HG03159 (cell line): ENCODE results near the gene SLC22A2.

Experiments
- ATAC-seq: cut with Tn5 transposase; IDR thresholded peaks from one replicate; pipeline ENCODE4 v1.9.1; 2021; ENCODE audit warnings: mild to moderate bottlenecking, moderate library complexity; ENCODE audit not compliant: unreplicated experiment

The SLC22A2 gene

GRCh38 chr6:160274871-160275510 is 16.4 kb upstream of the SLC22A2 start:
- ATAC-seq: no peak

GRCh38 chr6:160273750-160274149 is 15.1 kb upstream of the SLC22A2 start:
- ATAC-seq: no peak

GRCh38 chr6:160273196-160273595 is 14.6 kb upstream of the SLC22A2 start:
- no peak for ATAC-seq

- ATAC-seq: no peak
Measured at GRCh38 chr6:160272707-160273106, 14.1 kb upstream of the SLC22A2 start.

GRCh38 chr6:160270347-160270746 is 11.7 kb upstream of the SLC22A2 start:
- no peak for ATAC-seq

- no peak for ATAC-seq
Measured at GRCh38 chr6:160269771-160270170, 11.2 kb upstream of the SLC22A2 start.

- ATAC-seq: no peak
Measured at GRCh38 chr6:160269023-160269521, 10.5 kb upstream of the SLC22A2 start.

- ATAC-seq: no peak
Measured at GRCh38 chr6:160267102-160267501, 8.5 kb upstream of the SLC22A2 start.

GRCh38 chr6:160265869-160266476 is 7.4 kb upstream of the SLC22A2 start:
- peak; percentile 64 for ATAC-seq

GRCh38 chr6:160264061-160264612 is 5.5 kb upstream of the SLC22A2 start:
- ATAC-seq: no peak

GRCh38 chr6:160263196-160263939 is 4.7 kb upstream of the SLC22A2 start:
- ATAC-seq: no peak

- no peak for ATAC-seq
Measured at GRCh38 chr6:160261991-160262680, 3.5 kb upstream of the SLC22A2 start.

- no peak for ATAC-seq
Measured at GRCh38 chr6:160260803-160261450, 2.3 kb upstream of the SLC22A2 start.

- no peak for ATAC-seq
Measured at GRCh38 chr6:160260367-160260766, 1.7 kb upstream of the SLC22A2 start.

- no peak for ATAC-seq
Measured at GRCh38 chr6:160259598-160259997, 977 bp upstream of the SLC22A2 start.

- no peak for ATAC-seq
Measured at GRCh38 chr6:160259143-160259425, 463 bp upstream of the SLC22A2 start.

GRCh38 chr6:160256445-160256844 is 2.2 kb downstream of the SLC22A2 start:
- ATAC-seq: no peak

GRCh38 chr6:160254467-160255312 is 3.9 kb downstream of the SLC22A2 start:
- no peak for ATAC-seq

GRCh38 chr6:160253714-160254113 is 4.9 kb downstream of the SLC22A2 start:
- peak; percentile 49 for ATAC-seq

- no peak for ATAC-seq
Measured at GRCh38 chr6:160253292-160253691, 5.3 kb downstream of the SLC22A2 start.
